BJ (cell line): ENCODE data around the gene SYNPO. TPM values are rescaled to one million over a fixed set of nuclear protein-coding genes. Genes with fewer than 3 reads are reported as not detected.

Experiments
- CTCF ChIA-PET: fragments of 350-600 bp; formaldehyde crosslinking; extraction: SDS; loops from one replicate; lab custom pipeline; 2021; ENCODE audit warnings: antibody characterized with exemption, inconsistent platforms; lab: Yijun Ruan, JAX
- POLR2A ChIA-PET: fragments of 300-600 bp; sonication (Branson Sonifier 250); formaldehyde crosslinking; extraction: SDS; loops from one replicate; lab custom pipeline; 2021; ENCODE audit warnings: antibody characterized with exemption; lab: Charles Lee
- DNase-seq: peaks from one replicate; pipeline ENCODE4 v3.0.0-alpha.2; 2011; ENCODE audit warnings: low read depth
- H3K27me3 ChIP-seq: 2 replicates; pipeline ENCODE4 v1.6.0; 2011; ENCODE audit warnings: low read length; ENCODE audit not compliant: control insufficient read depth, insufficient read depth
- H3K36me3 ChIP-seq: 2 replicates; pipeline ENCODE4 v1.5.1; 2011; ENCODE audit warnings: low read length; ENCODE audit not compliant: control insufficient read depth, insufficient read depth
- H3K4me3 ChIP-seq: 2 replicates; pipeline ENCODE4 v1.5.1; 2011; ENCODE audit warnings: low read depth, mild to moderate bottlenecking, control low read depth, low read length
- CTCF ChIP-seq: IDR thresholded peaks from 2 replicates; pipeline ENCODE4 v1.5.1; 2011; ENCODE audit warnings: low read depth, mild to moderate bottlenecking, control low read depth, inconsistent platforms, low read length, moderate library complexity; ENCODE audit not compliant: insufficient read depth
- polyA plus RNA-seq: library from polyadenylated mRNA; depleted of rRNA; stranded (reverse); fragments of >200 nt; gene quantifications from 2 replicates; pipeline ENCODE4 v1.2.3, GENCODE V29; 2011

The SYNPO gene
- polyA plus RNA-seq, 1 experiment, result 8.4 TPM

GRCh38 chr5:150649108-150650020 lies 8.9 kb downstream of the SYNPO start:
- POLR2A ChIA-PET, result no interaction called here
- DNase-seq, result no peak
- Histone ChIP-seq H3K4me3 (no peak overlapping the region), H3K27me3 (no peaks in the 10 kb centered on the region), H3K36me3 (peaks cover 37% of the 10 kb centered on the region)
- TF ChIP-seq CTCF, result no peak
- CTCF ChIA-PET, result interaction anchor here (1.1 to 1.2 kb wide), 2 partner anchors 35 to 59 kb away, joined by 3 to 4 read pairs; no protein-coding TSS in a partner anchor

- CTCF ChIA-PET, result interaction anchor here (1.1 to 1.2 kb wide), 2 partner anchors 34 to 60 kb away, joined by 3 to 4 read pairs; no protein-coding TSS in a partner anchor
- TF ChIP-seq CTCF, result no peak
- peaks cover 37% of the 10 kb centered on the region for H3K36me3 ChIP-seq
- POLR2A ChIA-PET, result no interaction called here
- no peak overlapping the region for H3K4me3 ChIP-seq
- DNase-seq, result no peak
- H3K27me3 ChIP-seq, result no peaks in the 10 kb centered on the region
Measured at GRCh38 chr5:150650021-150651006, 9.9 kb downstream of the SYNPO start.

GRCh38 chr5:150651382-150651781 lies 10.9 kb downstream of the SYNPO start:
- no peak for TF ChIP-seq CTCF
- no peak for DNase-seq
- CTCF ChIA-PET, result interaction anchor here (0.7 to 1.7 kb wide), 3 partner anchors 10 to 91 kb away, joined by 3 to 5 read pairs (median 3); partner anchors contain the start of gene MYOZ3
- Histone ChIP-seq H3K36me3 (peaks cover 37% of the 10 kb centered on the region), H3K27me3 (no peaks in the 10 kb centered on the region), H3K4me3 (no peak overlapping the region)
- POLR2A ChIA-PET, result no interaction called here

GRCh38 chr5:150651924-150652671 lies 11.6 kb downstream of the SYNPO start:
- no peak for DNase-seq
- no peak overlapping the region for H3K4me3 ChIP-seq
- ChIA-PET CTCF (interaction anchor here (0.7 to 1.8 kb wide), 11 partner anchors 10 to 101 kb away, joined by 3 to 5 read pairs (median 3); partner anchors contain the start of gene MYOZ3), POLR2A (interaction anchor here (0.5 kb wide), 1 partner anchor 346 kb away, joined by 7 read pairs; no protein-coding TSS in a partner anchor)
- peaks cover 37% of the 10 kb centered on the region for H3K36me3 ChIP-seq
- no peak for TF ChIP-seq CTCF
- no peaks in the 10 kb centered on the region for H3K27me3 ChIP-seq
